ELR (cell line): ENCODE results near the gene ARL15.
"Not testable (repeated sequence)": the region's sequence is repeated elsewhere in the genome, so short reads cannot be mapped to it uniquely, and the experiment has no call there.

ENCODE experiments used
- DNase-seq: peaks from one replicate; pipeline ENCODE4 v3.0.0-alpha.2; 2015; ENCODE audit warnings: low read depth

ARL15 gene

GRCh38 chr5:54310433-54311175 is at the start of gene ARL15:
Gene ARL15, minus strand, starts transcription at chr5:54310573.
- peak; percentile 98 for DNase-seq

DNA sequence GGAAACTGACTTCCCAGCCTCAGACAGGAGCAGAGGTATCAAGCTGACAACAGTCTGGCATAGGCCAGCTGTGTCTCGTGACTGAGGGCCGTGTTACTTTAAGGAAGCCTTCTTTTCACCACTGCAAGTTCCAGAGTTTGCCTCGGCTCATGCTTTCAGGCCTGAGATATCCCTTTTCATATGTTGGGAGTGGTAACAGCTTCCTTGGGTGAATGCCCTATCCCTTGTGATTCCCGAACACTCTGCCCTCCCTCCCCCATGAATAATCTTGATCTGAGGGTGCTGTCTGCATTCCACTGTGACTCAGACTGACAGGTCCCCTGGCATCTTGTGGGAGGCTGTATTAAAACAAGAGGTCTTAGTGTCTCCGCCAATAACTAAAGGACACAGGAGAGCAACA is 49.7 kb upstream of the ARL15 start:
- DNase-seq = peak; percentile 85

GRCh38 chr5:54357408-54358058 is 47.2 kb upstream of the ARL15 start:
- no peak for DNase-seq

- DNase-seq = not testable (repeated sequence)
These were observed 43.7 kb upstream of the ARL15 start for GRCh38 chr5:54353933-54354564.

GRCh38 chr5:54352580-54352979 is 42.2 kb upstream of the ARL15 start:
- not testable (repeated sequence) for DNase-seq

DNA sequence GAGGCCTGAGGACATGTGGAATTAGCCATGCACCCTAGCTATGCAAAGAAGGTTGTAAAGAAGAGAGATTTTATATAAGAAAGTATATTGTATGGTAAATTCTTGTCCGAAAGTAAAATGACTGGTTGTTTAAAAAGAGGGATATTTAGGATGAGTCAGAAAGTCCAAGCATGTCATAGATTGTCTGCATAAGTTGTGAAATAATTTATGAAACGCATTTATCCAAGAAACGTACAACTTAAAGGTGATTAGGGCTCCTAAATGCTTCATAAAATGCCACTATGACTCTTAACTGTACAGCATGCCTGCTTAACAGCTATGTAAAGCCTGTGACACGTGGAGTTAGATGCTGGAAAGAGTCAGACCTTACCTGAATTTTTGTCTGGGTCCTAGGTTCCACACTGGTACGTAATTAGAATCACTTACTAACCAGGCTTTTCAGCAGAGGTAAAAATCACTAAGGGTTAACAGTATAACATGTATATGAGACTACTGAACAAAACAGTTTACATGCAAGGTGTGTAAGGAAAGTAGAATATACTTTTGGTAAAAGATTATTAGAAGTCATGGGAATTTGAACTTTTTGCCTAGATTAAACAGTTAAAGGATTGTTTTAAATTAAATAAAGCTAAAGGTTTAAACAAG is 37.0 kb upstream of the ARL15 start:
- DNase-seq = peak; percentile 37

GRCh38 chr5:54344653-54345052 is 34.3 kb upstream of the ARL15 start:
- no peak for DNase-seq

DNA sequence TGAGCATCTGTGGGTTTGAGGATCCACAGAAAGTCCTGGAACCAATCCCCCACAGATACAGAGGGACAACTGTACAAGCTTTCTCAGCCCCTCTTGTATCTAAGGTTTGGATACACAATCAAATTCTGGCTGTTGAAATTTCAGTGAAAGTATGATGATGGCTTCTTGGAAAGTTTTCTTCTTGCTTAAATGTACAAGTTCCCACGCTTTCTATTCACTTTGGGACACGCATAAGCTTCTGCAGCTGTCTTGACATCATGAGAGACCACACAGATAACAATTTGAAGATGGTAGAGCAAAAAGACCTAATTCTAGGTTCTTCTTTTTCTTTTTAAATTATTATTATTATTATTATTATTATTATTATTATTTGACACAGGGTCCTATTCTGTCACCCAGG is 31.6 kb upstream of the ARL15 start:
- DNase-seq = no peak

DNA sequence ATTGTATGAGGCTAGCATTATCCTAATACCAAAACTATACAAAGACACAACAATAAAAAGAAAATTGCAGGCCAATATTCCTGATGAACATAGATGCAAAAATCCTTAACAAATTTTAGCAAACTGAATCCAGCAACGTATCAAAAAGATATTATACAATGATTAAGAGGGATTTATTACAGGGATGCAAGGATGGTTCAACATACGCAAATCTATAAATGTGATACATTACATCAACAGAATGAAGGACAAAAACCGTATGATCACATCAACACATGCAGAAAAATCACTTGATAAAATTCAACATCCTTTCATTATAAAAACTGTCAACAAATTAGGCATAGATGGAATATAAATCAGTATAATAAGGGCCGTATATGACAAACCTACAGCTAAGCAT is 27.1 kb upstream of the ARL15 start:
- DNase-seq = no peak

DNA sequence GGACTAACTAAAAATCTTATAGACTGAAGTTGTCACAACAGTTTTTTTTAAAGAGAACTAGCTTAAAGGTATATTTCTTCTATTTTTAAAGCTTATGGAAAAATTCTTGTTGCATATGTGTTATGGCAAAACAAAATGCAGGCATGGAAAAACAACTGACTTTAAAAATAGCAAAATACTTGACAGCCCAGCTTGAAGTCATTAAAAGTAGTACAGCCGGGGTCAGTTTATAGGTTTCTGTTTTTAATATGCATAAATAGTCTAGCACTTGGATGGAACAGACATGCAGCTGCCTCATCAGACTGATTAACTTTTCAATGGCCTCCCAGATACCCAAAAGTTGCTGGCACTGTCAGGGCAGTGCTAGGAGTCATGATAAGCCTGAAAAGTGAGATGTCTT is 22.3 kb upstream of the ARL15 start:
- no peak for DNase-seq

- peak; percentile 98 for DNase-seq
These were observed 19.6 kb upstream of the ARL15 start for GRCh38 chr5:54329731-54330709.

GRCh38 chr5:54326662-54327270 is 16.4 kb upstream of the ARL15 start:
- DNase-seq = no peak

GRCh38 chr5:54325610-54326311 is 15.4 kb upstream of the ARL15 start:
- DNase-seq = no peak

GRCh38 chr5:54325272-54325609 is 14.9 kb upstream of the ARL15 start:
- DNase-seq = no peak

DNA sequence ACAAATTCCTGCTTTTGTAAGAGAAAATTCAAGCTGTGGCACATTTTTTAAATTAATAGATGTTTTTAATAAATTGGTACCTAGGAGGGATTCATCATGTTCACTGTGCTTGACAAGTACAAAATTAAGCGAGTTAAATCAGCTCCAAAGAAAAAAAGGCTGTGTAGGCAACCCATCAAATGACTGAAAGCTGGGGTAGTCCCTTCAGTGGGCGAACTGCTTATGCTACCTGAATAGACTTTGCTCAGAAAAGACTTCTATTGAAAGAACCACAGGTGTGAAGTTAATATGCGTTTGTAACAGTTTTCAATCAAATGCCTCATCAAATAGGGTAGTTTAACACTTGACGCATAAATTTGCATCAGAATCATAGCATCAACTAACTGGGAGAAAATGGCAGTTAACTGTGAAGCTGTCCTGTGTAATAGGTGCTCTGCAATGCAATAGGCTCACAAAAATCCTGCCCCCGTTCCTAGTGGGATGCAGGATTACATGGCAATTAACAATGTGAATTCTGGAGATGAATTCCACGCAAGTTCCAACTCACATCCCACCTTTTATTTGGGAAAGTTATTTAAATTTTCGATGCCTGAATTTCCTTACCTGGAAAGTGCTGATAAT is 14.4 kb upstream of the ARL15 start:
- no peak for DNase-seq

GRCh38 chr5:54323495-54323894 is 13.1 kb upstream of the ARL15 start:
- no peak for DNase-seq

DNA sequence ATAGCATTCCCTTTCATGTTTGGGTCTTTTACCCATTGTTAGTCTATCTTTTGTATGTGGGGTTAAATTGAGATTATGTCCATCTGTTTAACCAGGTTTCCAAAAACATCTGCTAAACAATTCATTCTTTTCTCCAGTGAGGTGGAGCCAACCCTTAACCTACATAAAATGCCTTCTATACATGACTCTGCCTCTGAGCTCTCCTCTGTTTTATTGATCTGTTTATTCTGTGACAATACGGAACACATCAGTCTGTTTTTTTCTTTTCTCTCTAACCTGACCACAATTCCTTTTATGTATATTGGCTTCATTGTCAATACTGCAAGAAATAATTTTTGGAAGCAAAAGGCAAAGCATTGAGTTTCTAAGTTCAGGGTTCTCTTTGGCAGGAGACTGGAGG is 9.9 kb upstream of the ARL15 start:
- DNase-seq = no peak

DNA sequence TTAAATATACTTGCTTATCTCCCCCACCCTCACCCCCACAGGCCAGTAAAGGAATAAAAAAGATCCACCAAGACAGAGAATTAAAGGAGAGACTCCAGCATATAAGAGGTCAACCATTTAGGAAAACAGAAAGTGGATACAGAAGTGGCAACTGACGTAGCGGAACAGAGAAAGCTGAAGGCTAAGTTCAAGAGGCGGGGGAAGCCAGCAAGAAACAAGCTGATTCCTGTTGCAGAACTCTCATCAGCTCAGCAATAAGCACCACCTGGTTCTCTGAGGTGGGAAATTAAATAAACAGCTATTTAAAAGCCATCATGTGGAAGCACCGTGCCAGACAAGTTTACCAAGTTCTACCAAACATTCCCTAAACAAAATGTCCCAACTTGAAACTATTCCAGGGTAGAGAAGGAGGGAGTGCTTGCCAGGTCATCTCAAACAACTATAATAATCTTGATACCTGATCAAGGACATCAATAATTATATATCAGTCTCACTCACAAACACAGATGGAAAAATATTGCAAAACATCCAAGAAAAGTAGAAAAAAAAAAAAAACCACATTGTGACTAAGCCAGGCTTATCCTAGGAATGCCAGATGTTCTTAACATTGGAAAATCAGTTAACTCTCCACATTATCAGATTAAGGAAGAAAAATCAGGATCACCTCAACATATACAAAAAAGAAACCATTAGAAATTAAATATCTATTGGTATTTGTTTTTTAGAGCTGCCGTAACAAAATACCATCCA is 7.3 kb upstream of the ARL15 start:
- DNase-seq = peak; percentile 49

DNA sequence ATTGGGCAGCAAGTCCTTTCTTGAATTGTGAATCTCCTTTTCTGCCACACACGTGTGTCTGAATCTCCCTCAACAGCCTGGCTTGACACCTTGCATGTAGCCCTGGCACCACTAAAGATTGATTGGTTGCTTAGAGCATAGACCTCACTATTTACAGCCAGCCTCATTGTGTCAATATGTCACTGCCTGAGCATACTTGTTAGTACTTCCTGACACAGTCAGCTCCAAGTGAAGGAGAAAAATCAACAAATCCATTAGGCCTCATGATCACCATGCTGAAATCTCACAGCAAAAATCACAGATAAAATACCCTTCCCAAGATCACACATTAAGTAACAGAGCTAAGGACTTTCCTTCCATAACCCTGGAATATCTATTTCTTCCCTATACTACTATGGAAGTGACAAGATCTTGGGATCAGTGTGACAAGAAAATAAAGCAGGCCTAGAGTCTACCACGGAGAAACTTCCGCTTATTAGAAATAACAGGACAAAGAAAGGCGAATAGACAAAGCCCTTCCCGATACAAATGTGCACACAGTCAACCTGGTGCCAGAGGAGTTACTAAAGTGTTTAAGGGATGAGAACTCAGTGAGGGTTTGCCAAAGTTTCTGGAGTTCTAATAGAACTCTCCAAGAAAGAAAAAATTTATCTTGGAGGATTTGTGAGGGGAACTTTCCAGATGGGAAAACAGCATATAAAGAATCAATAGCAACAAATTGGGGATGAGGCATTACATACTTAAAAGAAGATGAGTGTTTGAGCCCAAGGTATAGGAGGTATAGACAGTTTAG is 5.6 kb upstream of the ARL15 start:
- no peak for DNase-seq
